HFFc6 (cell line): ENCODE data around the gene STRN3. TPM values are rescaled to one million over a fixed set of nuclear protein-coding genes. Genes with fewer than 3 reads are reported as not detected.

Experiments
- DNase-seq: peaks from one replicate; pipeline ENCODE4 v3.0.0-alpha.2; 2018
- H3K27ac Mint-ChIP-seq: 2 replicates; pipeline ENCODE4 v1.8.0; 2020; ENCODE audit warnings: mild to moderate bottlenecking, mixed read lengths
- H3K27me3 Mint-ChIP-seq: 2 replicates; pipeline ENCODE4 v1.8.0; 2021; ENCODE audit warnings: mild to moderate bottlenecking, moderate library complexity, mixed read lengths; ENCODE audit not compliant: insufficient read depth
- H3K36me3 Mint-ChIP-seq: 2 replicates; pipeline ENCODE4 v1.8.0; 2021; ENCODE audit warnings: low read depth, mixed read lengths
- H3K4me1 Mint-ChIP-seq: 2 replicates; pipeline ENCODE4 v1.8.0; 2020; ENCODE audit warnings: low read depth, mixed read lengths
- H3K4me3 Mint-ChIP-seq: 2 replicates; pipeline ENCODE4 v1.8.0; 2020; ENCODE audit warnings: mild to moderate bottlenecking, moderate library complexity, mixed read lengths
- H3K9me3 Mint-ChIP-seq: 2 replicates; pipeline ENCODE4 v1.8.0; 2020; ENCODE audit warnings: mild to moderate bottlenecking, mixed read lengths
- CTCF ChIP-seq: fragments of 200-600 bp; sonication (generic); IDR thresholded peaks from 2 replicates; pipeline ENCODE4 v1.5.0; 2021; ENCODE audit warnings: antibody characterized with exemption, mild to moderate bottlenecking
- total RNA-seq, 6 experiments: library from RNA; stranded (reverse); fragmentation: NEBNext Ultra II Directional; extraction: Animal tissue kit (Norgen Biotek cat#: 25700); gene quantifications; 2 replicates in 1 of 6; 3 replicates in 5 of 6; pipeline ENCODE4 v1.2.3, GENCODE V29; 2021

STRN3 gene
- total RNA-seq, 6 experiments from 2014 or later = 34.5 to 40.6 (median 38.6) TPM

- peaks cover 37% of the 10 kb centered on the region for H3K36me3 Mint-ChIP-seq
- no peak overlapping the region for H3K27ac Mint-ChIP-seq
- no peak for DNase-seq
- H3K27me3 Mint-ChIP-seq = no peaks in the 10 kb centered on the region
- H3K4me1 Mint-ChIP-seq = peaks cover 6% of the 10 kb centered on the region; the same call in 1 of the 2 replicates
- TF ChIP-seq CTCF = no peak
- H3K9me3 Mint-ChIP-seq = peaks cover 11% of the 10 kb centered on the region
- H3K4me3 Mint-ChIP-seq = no peak overlapping the region
Observed at GRCh38 chr14:31003284-31003683, 22.9 kb downstream of the STRN3 start.

GRCh38 chr14:31001339-31001658 lies 24.9 kb downstream of the STRN3 start:
- H3K4me3 Mint-ChIP-seq = no peak overlapping the region
- peaks cover 48% of the 10 kb centered on the region for H3K36me3 Mint-ChIP-seq
- H3K27me3 Mint-ChIP-seq = no peaks in the 10 kb centered on the region
- TF ChIP-seq CTCF = no peak
- H3K4me1 Mint-ChIP-seq = peaks cover 14% of the 10 kb centered on the region
- DNase-seq = no peak
- peaks cover 18% of the 10 kb centered on the region for H3K9me3 Mint-ChIP-seq
- H3K27ac Mint-ChIP-seq = no peak overlapping the region

GRCh38 chr14:31000629-31001338 lies 25.4 kb downstream of the STRN3 start:
- H3K36me3 Mint-ChIP-seq = peaks cover 48% of the 10 kb centered on the region
- H3K4me1 Mint-ChIP-seq = peaks cover 19% of the 10 kb centered on the region
- no peak overlapping the region for H3K27ac Mint-ChIP-seq

GRCh38 chr14:30999038-30999773 lies 27.0 kb downstream of the STRN3 start:
- H3K4me1 Mint-ChIP-seq = peaks cover 34% of the 10 kb centered on the region
- H3K36me3 Mint-ChIP-seq = peaks cover 48% of the 10 kb centered on the region
- TF ChIP-seq CTCF = no peak
- no peak for DNase-seq
- H3K4me3 Mint-ChIP-seq = no peak overlapping the region
- no peak overlapping the region for H3K27ac Mint-ChIP-seq
- no peaks in the 10 kb centered on the region for H3K27me3 Mint-ChIP-seq
- peaks cover 18% of the 10 kb centered on the region for H3K9me3 Mint-ChIP-seq

More at GRCh38 chr14:31000629-31001338, 25.4 kb downstream of the STRN3 start:
- H3K4me3 Mint-ChIP-seq = no peak overlapping the region
- DNase-seq = no peak
- H3K27me3 Mint-ChIP-seq = no peaks in the 10 kb centered on the region
- peaks cover 18% of the 10 kb centered on the region for H3K9me3 Mint-ChIP-seq
- TF ChIP-seq CTCF = no peak

GRCh38 chr14:30998100-30998706 lies 28.0 kb downstream of the STRN3 start:
- Mint-ChIP-seq H3K36me3 (peaks cover 48% of the 10 kb centered on the region), H3K4me3 (no peak overlapping the region), H3K27me3 (no peaks in the 10 kb centered on the region), H3K9me3 (peaks cover 18% of the 10 kb centered on the region), H3K4me1 (peaks cover 34% of the 10 kb centered on the region), H3K27ac (no peak overlapping the region)
- TF ChIP-seq CTCF = no peak
- no peak for DNase-seq
